Measurements from ENCODE around the gene MAP3K10. TPM values are rescaled to one million over a fixed set of nuclear protein-coding genes. Genes with fewer than 3 reads are reported as not detected.
"Not testable (repeated sequence)": the region's sequence is repeated elsewhere in the genome, so short reads cannot be mapped to it uniquely, and the experiment has no call there.

MAP3K10 gene
- 10 to 100 TPM; 12.7 to 17.8 (median 13.7) TPM for polyA plus RNA-seq (ENCODE audit: insufficient read length in 4 of 4)

DNA sequence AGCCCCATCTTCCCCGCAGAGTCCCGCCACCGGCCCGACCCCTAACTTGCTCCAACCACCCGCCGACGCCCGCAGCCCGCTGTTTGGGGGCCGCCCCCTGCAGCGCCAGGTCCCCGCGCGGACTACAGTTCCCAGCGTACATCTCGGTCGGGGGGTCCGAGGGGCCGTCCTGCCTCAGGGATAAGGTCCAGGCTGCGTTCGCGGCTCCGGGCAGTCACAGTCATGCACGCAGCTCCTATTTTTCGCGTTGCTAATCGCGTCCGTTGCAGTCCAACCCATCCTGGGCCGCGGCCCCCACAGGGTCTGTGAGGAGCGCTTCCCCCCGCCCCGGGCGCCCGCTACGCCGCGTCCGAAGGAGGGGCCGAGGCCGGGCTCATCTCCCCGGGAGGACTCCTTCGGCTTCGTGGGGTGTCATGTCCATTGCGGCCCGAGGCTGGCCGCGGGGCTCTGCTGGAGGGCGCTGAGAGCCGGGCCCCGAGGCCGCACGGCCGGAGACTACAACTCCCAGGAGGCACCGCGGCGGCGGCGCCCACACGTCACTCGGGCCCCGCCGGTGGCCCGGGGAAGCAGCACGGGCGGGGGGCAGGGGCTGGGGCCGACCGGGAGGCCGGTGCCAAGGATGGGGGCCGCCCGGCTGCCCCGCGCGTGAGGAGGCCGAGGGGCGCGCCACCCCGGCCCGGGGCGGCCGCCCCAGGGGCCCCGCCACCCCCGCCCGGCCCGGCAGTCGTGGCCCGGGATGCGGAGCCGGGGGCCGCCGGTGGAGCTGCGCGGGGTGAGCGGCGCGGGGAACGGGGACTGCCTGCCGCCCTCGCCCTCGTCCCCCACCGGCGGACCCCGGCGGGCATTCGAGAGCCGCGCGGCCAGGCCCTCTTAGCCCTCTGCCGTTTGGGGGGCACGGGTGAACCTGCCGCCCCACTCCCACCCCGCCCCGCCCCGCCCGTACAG is at the start of gene MAP3K10:
MAP3K10 (plus strand) TSS at position 536 of the 945 bp plus-strand sequence. CDS start 606 bp downstream, outside the sequence.
- DNase-seq (ENCODE audit: low read depth in 4 of 4, low spot score in 3 of 4), result peak; percentile 17 to 53 (median 45)

DNA sequence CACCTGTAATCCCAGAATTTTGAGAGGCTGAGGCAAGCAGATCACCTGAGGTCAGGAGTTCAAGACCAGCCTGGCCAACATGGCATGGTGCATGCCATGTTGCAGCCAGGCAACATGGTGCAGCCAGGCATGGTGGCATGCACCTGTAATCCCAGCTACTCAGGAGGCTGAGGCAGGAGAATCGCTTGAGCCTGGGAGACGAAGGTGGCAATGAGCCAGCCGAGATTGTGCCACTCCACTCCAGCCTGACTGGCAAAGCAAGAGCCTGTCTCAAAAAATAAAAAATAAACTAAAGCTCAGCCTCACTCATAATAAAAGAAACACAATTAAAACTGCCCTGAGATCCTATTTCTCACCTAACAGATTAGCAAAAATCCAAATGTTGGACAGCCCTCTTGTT is 49.7 kb upstream of the MAP3K10 start:
- DNase-seq (ENCODE audit: low read depth in 4 of 4, low spot score in 3 of 4), result no peak

DNA sequence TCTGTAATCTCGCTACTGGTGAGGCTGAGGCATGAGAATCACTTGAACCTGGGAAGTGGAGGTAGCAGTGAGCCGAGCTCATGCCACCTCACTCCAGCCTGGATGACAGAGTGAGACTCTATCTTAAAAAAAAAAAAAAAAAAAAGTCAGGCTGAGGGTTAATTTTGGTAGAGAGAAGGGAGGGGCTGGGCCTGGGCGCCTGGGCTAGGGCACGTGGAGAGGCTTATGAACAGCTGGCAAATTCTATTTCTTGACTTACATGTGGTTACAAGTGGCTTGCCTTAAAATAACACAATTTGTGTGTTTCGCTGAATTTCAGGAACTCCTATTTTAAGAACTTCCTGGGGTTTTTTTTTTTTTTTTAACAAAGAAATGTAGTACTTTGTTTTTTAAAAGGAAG is 47.6 kb upstream of the MAP3K10 start:
- no peak for DNase-seq (ENCODE audit: low read depth in 4 of 4, low spot score in 3 of 4)

DNA sequence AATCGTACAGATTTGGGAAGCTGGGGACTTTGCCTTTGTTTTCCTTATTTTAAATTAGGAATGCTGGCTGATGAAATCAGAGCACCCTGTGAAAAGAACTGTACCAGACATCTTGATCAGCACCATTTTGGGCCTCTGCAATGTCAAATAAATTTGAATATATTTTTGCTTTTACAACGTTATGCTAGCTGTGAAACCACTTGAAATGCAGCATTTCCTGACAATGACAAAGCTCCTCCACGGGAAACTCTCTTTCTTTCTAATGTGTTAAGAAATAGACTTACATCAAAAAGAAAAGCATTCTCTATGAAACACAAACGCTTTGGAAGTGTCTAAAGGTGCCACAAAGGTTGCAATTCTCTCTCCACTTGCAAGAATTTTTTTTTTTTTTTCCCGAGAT is 47.1 kb upstream of the MAP3K10 start:
- no peak for DNase-seq (ENCODE audit: low read depth in 4 of 4, low spot score in 3 of 4)

DNA sequence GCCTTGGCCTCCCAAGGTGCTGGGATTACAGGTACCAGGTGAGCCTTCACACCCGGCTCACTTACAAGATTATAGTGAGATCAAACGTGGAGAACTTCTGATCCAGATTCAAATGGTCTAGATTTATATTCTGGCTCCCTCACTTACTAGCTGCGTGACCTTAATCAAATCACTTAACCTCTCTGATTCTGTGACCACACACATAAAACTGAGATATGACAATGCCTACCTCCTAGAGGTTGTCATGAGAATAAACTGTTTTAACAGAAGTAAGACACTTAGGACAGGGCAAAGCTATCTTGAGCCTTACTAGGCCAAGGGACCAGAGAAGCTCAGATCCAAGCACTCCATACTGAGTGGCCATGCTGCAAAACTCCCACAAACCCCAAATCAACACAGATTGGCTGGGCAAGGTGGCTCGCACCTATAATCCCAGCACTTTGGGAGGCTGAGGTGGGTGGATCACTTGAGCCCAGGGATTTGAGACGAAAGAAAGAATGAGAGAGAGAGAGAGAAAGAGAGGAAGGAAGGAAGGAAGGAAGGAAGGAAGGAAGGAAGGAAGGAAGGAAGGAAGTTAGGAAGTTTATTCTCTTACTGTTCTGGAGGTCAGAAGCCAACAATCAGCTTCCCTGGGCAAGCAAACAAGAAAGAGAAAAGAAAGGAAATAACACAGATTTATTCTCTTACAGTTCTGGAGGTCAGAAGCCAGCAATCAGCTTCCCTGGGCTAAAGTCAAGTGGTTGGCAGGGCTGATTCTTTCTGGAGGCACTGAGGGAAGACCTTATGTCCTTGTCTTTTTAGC is 46.1 kb upstream of the MAP3K10 start:
- no peak for DNase-seq (ENCODE audit: low read depth in 4 of 4, low spot score in 3 of 4)

DNA sequence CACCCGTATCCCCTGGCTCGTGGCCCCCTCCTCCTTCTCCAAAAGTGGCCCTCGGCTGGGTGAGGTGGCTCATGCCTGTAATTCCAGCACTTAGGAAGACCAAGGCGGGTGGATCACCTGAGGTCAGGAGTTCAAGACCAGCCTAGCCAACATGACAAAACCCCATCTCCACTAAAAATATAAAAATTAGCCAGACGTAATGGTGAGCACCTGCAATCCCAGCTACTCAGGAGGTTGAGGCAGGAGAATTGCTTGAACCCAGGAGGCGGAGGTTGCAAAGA is 45.5 kb upstream of the MAP3K10 start:
- DNase-seq (ENCODE audit: low read depth in 4 of 4, low spot score in 3 of 4), result not testable (repeated sequence)

DNA sequence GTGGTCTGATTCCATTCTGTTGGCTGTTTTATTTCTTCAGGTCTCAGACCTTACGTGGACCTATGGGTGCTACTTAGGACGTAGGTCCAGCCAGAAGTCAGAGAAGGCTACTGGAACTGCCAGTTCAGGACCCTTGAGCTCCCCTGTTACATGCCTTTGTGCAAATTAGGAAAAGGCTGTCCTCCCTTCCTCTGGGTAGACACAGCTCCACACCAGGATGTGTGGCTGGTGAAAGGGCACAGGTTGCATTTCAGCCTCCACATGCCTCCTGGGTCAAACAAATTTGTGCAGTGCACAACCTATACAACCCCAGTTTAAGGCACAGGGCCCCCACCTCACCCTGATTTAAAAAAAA is 43.9 kb upstream of the MAP3K10 start:
- DNase-seq (ENCODE audit: low read depth in 4 of 4, low spot score in 3 of 4), result no peak

DNA sequence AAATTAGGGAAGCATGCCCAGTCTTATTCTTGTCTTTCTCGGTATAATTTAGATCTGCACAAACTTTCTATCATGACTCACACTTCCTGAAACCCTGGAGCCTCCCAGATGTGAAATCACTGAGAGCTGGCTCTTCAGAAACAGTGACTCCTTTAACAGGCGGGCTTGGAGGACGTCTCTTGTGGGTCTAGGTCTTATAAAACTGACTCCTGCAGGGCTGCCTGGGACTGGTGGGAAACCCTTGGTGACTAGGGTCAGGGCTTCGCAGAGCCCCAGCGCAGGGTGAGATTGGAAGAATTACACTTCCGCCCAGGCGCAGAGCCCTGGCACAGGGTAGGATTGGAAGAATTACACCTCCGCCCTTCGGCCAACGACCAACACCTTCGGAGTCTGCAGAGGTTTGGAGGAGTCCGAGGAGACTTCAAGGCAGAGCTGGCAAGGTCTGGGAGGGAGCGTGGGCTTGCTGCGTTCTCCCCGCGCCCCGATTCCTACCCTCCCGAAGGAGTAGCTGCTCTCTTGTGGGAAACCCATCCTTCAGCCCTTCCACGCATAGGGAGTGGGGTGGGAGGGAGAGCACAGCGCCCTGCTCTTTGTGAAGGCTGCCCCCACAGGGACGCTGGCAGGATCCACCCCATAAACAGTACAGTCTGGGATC is 43.4 kb upstream of the MAP3K10 start:
- no peak for DNase-seq (ENCODE audit: low read depth in 4 of 4, low spot score in 3 of 4)

DNA sequence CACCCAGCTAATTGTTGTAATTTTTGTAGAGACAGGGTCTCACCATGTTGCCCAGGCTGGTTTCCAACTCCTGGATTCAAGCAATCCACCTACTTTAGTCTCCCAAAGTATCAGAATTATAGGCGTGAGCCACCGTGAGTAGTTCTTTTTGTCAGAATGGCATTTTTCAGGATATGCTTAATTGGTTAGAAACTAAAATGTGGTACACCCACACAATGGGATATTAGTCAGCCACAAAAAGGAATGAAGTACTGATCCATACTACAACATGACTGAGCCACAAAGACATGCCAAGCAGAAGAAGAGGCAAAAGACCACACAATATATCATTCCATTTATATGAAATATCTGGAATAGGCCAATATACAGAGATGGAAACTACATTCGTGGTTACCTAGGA is 41.7 kb upstream of the MAP3K10 start:
- DNase-seq (ENCODE audit: low read depth in 4 of 4, low spot score in 3 of 4), result no peak

DNA sequence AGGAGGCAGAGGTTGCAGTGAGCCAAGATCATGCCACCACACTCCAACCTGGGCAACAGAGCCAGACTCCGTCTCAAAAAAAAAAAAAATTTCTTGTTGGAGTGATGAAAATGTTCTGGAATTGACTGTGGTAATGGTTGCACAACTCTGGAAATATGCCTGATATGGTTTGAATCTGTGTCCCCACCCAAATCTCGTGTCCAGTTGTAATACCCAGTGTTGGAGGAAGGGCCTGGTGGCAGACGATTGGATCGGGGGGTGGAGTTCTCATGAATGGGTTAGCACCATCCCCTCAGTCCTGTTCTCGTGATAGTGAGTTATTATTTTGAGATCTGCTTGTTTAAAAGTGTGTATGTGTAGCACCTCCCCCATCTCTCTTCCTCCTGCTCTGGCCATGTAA is 41.1 kb upstream of the MAP3K10 start:
- no peak for DNase-seq (ENCODE audit: low read depth in 4 of 4, low spot score in 3 of 4)

DNA sequence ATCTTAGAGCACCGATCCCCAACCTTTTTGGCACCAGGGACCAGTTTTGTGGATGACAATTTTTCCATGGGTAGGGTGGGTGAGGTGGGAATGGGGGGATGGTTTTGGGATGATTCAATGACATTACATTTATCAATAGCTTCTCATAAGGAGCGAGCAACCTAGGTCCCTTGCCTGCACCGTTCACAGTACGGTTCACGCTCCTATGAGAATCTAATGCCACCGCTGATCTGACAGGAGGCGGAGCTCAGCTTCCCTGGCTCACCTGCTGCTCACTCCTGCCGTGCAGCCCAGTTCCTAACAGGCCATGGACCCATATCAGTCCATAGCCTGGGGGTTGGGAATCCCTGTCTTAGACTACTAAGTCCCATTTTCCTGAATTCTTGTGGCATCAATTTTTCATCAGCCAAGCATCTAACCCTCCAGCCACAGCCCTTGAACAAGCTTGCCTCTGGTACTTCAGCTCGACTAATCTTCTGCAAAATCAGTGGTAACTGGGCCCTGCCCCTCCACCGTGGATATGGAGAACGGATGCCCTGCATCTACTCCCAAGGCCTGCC is 37.0 kb upstream of the MAP3K10 start:
- no peak for DNase-seq (ENCODE audit: low read depth in 4 of 4, low spot score in 3 of 4)

DNA sequence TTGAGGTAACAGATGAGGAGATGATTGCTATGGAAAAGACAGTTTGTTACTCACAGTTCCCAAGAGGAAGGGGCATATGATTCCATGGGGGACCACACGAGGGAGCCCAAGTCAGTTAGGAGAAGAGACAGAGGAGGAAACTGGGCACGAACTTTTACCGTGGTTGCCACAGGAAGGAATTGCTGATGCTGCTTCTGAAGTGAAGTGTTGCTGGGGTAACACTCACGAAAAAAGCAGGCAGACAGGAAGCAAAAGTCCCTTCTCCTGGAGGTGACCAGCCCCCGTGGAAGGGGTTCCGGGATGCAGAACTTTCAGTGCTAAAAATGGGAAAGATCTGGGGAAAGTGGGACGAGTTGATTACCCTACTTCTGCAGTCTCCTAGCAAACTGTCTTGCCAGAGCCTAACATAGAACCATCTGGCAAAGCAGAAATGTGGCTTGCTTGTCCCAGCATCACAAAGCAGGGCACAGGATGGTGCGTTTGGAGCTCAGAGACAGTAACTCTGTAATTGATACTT is 35.4 kb upstream of the MAP3K10 start:
- no peak for DNase-seq (ENCODE audit: low read depth in 4 of 4, low spot score in 3 of 4)

DNA sequence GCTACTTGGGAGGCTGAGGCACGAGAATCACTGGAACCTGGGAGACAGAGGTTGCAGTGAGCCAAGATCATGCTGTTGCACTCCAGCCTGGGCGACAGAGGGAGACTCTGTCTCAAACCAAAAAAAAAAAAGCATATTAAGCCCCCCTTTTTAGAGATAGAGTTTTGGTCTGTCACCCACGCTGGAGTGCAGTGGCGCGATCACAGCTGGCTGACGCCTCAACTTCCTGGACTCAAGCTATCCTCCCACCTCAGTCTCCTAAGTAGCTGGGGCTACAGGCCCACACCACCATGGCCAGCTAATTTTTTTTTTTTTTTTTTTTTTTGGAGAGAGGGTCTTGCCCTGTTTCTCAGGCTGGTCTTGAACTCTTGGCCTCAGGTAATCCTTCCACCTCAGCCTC is 34.2 kb upstream of the MAP3K10 start:
- no peak for DNase-seq (ENCODE audit: low read depth in 4 of 4, low spot score in 3 of 4)

DNA sequence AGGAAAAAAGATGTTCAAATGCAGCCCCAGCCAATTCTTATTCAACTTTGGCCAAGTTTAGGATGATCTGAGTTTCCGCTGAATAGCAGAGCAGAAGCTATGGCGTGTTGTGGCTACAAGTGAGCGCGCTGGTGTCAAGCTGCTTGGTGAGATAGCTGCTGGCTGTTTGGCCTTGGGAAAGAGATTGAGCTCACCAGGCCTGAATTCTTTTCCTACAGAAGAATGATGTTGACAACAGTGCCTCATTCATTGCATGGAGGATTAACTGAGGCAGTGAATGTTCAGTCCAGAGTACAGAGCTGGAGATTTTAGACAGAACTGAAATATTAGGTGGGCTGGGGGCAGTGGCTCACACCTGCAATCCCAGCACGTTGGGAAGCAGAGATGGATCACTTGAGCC is 31.5 kb upstream of the MAP3K10 start:
- no peak for DNase-seq (ENCODE audit: low read depth in 4 of 4, low spot score in 3 of 4)

DNA sequence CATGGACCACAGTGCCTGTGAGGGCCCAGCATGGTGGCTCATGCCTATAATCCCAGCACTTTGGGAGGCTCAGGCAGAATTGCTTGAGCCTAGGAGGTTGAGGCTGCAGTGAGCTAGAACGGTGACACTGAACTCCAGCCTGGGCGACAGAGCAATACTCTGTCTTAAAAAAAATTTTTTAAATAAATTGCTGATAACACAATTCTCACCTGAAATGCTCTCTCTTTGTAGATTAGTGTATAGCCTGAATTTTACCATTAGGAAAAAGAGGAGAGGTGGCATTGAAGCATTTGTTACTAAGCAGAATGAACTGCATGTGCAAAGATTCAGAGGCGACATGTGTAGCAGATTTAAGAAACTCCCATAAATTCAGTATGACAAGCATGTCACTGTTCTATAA is 29.1 kb upstream of the MAP3K10 start:
- DNase-seq (ENCODE audit: low read depth in 4 of 4, low spot score in 3 of 4), result no peak

DNA sequence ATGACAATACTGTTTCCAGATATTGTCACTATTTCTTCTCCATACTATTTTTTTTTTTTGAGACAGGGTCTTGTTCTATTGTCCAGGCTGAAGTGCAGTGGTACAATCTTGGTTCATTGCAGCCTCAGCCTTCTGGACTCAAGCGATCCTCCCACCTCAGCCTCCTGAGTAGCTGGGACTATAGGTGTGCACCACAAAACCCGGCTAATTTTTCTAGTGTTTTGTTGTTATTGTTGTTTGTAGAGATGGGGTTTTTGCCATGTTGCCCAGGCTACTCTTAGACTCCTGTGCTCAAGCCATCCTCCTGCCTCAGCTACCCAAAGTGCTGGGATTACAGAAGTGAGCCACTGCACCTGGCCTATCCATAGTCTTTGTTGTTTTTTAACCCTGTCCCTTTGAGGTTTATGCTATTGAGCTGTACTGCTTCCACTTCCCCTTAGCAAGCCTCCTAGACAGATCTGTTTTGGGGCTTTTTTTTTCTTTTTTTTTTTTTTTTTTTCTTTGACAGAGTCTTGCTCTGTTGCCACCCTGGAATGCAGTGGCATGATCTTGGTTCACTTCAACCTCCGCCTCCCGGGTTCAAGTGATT is 27.6 kb upstream of the MAP3K10 start:
- DNase-seq (ENCODE audit: low read depth in 4 of 4, low spot score in 3 of 4), result no peak

DNA sequence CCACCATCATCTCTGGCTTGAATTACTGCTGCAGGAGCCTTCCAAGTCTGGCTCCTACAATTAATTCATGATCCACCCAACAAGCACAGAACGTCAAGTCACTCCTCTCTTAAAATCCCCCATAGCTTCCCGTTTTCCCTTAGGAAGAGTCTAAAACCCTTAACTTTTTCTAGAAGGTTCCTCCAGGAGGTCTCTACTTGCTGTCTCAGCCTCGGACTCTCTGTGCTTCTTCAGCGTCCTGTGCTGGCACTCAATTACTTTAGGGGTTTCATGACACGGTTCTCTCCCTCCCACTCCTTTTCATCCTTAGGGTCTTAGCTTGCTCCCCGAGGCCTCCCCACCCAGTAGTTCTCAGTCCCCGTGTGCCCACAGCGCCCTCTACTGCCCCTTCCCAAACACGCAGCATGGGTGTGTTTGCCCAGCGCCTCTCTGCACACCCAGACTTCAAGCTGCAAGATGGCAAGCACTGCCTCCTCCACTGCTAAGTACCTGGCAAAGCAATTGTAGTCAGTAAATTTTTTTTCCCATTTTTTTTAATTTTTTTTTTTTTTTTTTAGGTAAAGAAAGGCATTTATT is 25.8 kb upstream of the MAP3K10 start:
- peak in 1 of 4 donors; percentile 4 for DNase-seq (ENCODE audit: low read depth in 4 of 4, low spot score in 3 of 4)

DNA sequence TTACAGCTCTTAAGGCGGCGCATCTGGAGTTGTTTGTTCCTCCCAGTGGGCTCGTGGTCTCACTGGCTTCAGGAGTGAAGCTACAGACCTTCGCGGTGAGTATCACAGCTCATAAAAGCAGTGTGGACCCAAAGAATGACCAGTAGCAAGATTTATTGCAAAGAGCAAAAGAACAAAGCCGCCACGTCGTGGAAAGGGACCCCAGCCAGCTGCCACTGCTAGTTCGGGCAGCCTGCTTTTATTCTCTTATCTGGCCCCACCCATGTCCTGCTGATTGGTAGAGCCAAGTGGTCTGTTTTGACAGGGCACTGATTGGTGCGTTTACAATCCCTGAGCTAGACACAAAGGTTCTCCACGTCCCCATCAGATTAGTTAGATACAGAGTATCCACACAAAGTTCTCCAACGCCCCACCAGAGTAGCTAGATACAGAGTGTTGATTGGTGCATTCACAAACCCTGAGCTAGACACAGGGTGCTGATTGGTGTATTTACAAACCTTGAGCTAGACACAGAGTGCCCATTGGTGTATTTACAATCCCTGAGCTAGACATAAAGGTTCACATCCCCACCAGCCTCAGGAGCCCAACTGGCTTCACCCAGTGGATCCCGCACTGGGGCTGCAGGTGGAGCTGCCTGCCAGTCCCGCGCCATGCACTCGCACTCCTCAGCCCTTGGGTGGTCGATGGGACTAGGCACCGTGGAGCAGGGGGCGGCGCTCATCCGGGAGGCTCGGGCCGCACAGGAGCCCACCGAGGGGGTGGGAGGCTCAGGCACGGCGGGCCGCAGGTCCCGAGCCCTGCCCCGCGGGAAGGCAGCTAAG is 21.5 kb upstream of the MAP3K10 start:
- DNase-seq (ENCODE audit: low read depth in 4 of 4, low spot score in 3 of 4), result not testable (repeated sequence)

DNA sequence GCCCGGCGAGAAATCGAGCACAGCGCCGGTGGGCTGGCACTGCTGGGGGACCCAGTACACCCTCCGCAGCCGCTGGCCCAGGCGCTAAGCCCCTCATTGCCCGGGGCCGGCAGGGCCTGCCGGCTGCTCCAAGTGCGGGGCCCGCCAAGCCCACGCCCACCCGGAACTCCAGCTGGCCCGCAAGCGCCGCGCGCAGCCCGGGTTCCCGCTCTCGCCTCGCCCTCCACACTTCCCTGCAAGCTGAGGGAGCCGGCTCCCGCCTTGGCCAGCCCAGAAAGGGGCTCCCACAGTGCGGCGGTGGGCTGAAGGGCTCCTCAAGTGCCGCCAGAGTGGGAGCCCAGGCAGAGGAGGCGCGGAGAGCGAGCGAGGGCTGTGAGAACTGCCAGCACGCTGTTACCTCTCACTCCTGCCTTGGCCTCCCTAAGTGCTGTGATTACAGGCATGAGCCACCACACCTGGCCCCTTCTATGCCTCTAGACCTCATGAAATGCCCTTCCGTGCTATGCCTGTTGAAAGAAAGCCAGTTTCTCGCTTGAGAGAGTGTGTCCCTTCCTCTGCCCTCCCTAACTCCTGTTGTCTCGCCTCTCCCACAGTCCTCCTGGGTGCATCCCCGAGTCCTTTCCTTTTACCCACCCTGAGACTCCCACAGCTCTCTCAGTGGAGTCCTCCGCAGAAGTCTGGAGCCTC is 20.8 kb upstream of the MAP3K10 start:
- DNase-seq (ENCODE audit: low read depth in 4 of 4, low spot score in 3 of 4), result not testable (repeated sequence)
